IMR-90 (cell line): Measurements from ENCODE around the gene CRHBP. TPM values are rescaled to one million over a fixed set of nuclear protein-coding genes. Genes with fewer than 3 reads are reported as not detected.

Experiments
- ATAC-seq: fragments of 200-7000 bp; cut with Tn5 transposase; 2 replicates; pipeline ENCODE4 v1.9.1; 2020; ENCODE audit warnings: low read depth, mild to moderate bottlenecking, moderate library complexity
- BruUV-seq: library from RNA; stranded (reverse); fragments of 400-500 nt; replicated peaks from 2 replicates; lab custom pipeline; 2021; lab: Mats Ljungman, UMichigan
- CTCF ChIA-PET: fragments of 300-600 bp; formaldehyde crosslinking; extraction: SDS; loops from one replicate; lab custom pipeline; 2021; ENCODE audit warnings: antibody characterized with exemption; lab: Yijun Ruan, JAX
- POLR2A ChIA-PET: fragments of 300-600 bp; sonication (Branson Sonifier 250); formaldehyde crosslinking; loops from one replicate; lab custom pipeline; 2022; ENCODE audit warnings: antibody characterized with exemption; ENCODE audit not compliant: unreplicated experiment; lab: Charles Lee
- DNase-seq: peaks from one replicate; pipeline ENCODE4 v3.0.0; 2013
- H2AFZ ChIP-seq: replicated peaks from 2 replicates; pipeline ENCODE3; 2013; ENCODE audit warnings: low read length, mild to moderate bottlenecking; ENCODE audit not compliant: poor library complexity
- H2AK5ac ChIP-seq: 2 replicates; pipeline ENCODE4 v1.6.1; 2013; ENCODE audit warnings: low read depth, low read length, inconsistent platforms
- H2AK9ac ChIP-seq: replicated peaks from 2 replicates; pipeline ENCODE3; 2013; ENCODE audit warnings: mild to moderate bottlenecking, low read depth, low read length, moderate library complexity; ENCODE audit not compliant: poor library complexity
- H2BK120ac ChIP-seq: 2 replicates; pipeline ENCODE4 v1.6.1; 2013; ENCODE audit warnings: low read depth, low read length, inconsistent platforms
- H2BK15ac ChIP-seq: 3 replicates; pipeline ENCODE4 v1.6.1; 2013; ENCODE audit warnings: low read depth, low read length, inconsistent platforms
- H2BK20ac ChIP-seq: 2 replicates; pipeline ENCODE4 v1.6.1; 2013; ENCODE audit warnings: low read depth, mild to moderate bottlenecking, inconsistent platforms, low read length, moderate library complexity
- H2BK5ac ChIP-seq: 2 replicates; pipeline ENCODE4 v1.6.1; 2013; ENCODE audit warnings: mild to moderate bottlenecking, low read depth, low read length, inconsistent platforms; ENCODE audit not compliant: poor library complexity, severe bottlenecking
- H3K14ac ChIP-seq: replicated peaks from 2 replicates; pipeline ENCODE4 v1.6.1; 2013; ENCODE audit warnings: low read depth, low read length, inconsistent platforms
- H3K18ac ChIP-seq: 2 replicates; pipeline ENCODE4 v1.6.1; 2013; ENCODE audit warnings: low read depth, low read length, control low read depth
- H3K23ac ChIP-seq: 2 replicates; pipeline ENCODE4 v1.6.1; 2013; ENCODE audit warnings: low read depth, low read length, inconsistent platforms
- H3K27ac ChIP-seq: 2 replicates; pipeline ENCODE4 v1.5.1; 2013; ENCODE audit warnings: mild to moderate bottlenecking, control low read depth, low read length; ENCODE audit not compliant: insufficient read depth
- H3K27me3 ChIP-seq: 2 replicates; pipeline ENCODE4 v1.6.1; 2013; ENCODE audit warnings: low read length; ENCODE audit not compliant: control insufficient read depth, insufficient read depth
- H3K36me3 ChIP-seq: 2 replicates; pipeline ENCODE4 v1.6.1; 2013; ENCODE audit warnings: low read length, mixed read lengths; ENCODE audit not compliant: control insufficient read depth, insufficient read depth
- H3K4ac ChIP-seq: 2 replicates; pipeline ENCODE4 v1.6.1; 2013; ENCODE audit warnings: low read depth, low read length, inconsistent platforms
- H3K4me1 ChIP-seq: 2 replicates; pipeline ENCODE4 v1.6.1; 2013; ENCODE audit warnings: low read length, mixed read lengths; ENCODE audit not compliant: control insufficient read depth, insufficient read depth
- H3K4me2 ChIP-seq: 2 replicates; pipeline ENCODE4 v1.6.1; 2013; ENCODE audit warnings: low read depth, mild to moderate bottlenecking, control low read depth, low read length, moderate library complexity
- H3K4me3 ChIP-seq: 2 replicates; pipeline ENCODE4 v1.5.1; 2013; ENCODE audit warnings: low read depth, mild to moderate bottlenecking, control low read depth, low read length, moderate library complexity; ENCODE audit not compliant: insufficient read depth
- H3K56ac ChIP-seq: 2 replicates; pipeline ENCODE4 v1.6.1; 2013; ENCODE audit warnings: low read length, inconsistent platforms; ENCODE audit not compliant: insufficient read depth; ENCODE audit errors: extremely low read depth
- H3K79me1 ChIP-seq, 2 experiments: 2 replicates each; pipeline ENCODE4 v1.6.1; 2013; ENCODE audit warnings: low read length in 2 of 2, inconsistent platforms in 1 of 2, low read depth in 1 of 2
- H3K9ac ChIP-seq: 2 replicates; pipeline ENCODE4 v1.6.1; 2013; ENCODE audit warnings: low read depth, low read length, control low read depth
- H3K9me1 ChIP-seq: 2 replicates; pipeline ENCODE4 v1.6.1; 2013; ENCODE audit warnings: low read length, inconsistent platforms; ENCODE audit not compliant: insufficient read depth
- H3K9me3 ChIP-seq: 2 replicates; pipeline ENCODE4 v1.6.1; 2013; ENCODE audit warnings: low read length; ENCODE audit not compliant: control insufficient read depth, insufficient read depth
- H4K20me1 ChIP-seq: 2 replicates; pipeline ENCODE4 v1.6.1; 2013; ENCODE audit warnings: low read length, inconsistent platforms; ENCODE audit not compliant: insufficient read depth
- H4K5ac ChIP-seq: 2 replicates; pipeline ENCODE4 v1.6.1; 2013; ENCODE audit warnings: mild to moderate bottlenecking, low read depth, low read length, control low read depth
- H4K8ac ChIP-seq, 2 experiments: 2 replicates each; pipeline ENCODE4 v1.6.1; 2013; ENCODE audit warnings: low read depth in 2 of 2, low read length in 2 of 2, control low read depth in 1 of 2, inconsistent platforms in 1 of 2
- H4K91ac ChIP-seq: 2 replicates; pipeline ENCODE4 v1.6.1; 2013; ENCODE audit warnings: low read depth, low read length, inconsistent platforms; ENCODE audit not compliant: insufficient read depth
- CHD1 ChIP-seq: IDR thresholded peaks from 2 replicates; pipeline ENCODE4 v1.6.1; 2012; ENCODE audit warnings: low read depth, low read length, improper control_type of control experiment
- FOS ChIP-seq: fragments of 150-350 bp; IDR thresholded peaks from 2 replicates; pipeline ENCODE4 v1.6.1; 2016; ENCODE audit warnings: low read depth, low read length
- MAFK ChIP-seq: IDR thresholded peaks from 2 replicates; pipeline ENCODE4 v1.6.1; 2012; ENCODE audit warnings: low read depth, low read length, improper control_type of control experiment
- NFE2L2 ChIP-seq: fragments of 150-350 bp; IDR thresholded peaks from 2 replicates; pipeline ENCODE4 v1.6.1; 2016; ENCODE audit warnings: low read depth, mild to moderate bottlenecking, low read length
- POLR2A ChIP-seq: IDR thresholded peaks from 2 replicates; pipeline ENCODE4 v1.6.1; 2012; ENCODE audit warnings: mild to moderate bottlenecking, low read depth, low read length
- RAD21 ChIP-seq: IDR thresholded peaks from 2 replicates; pipeline ENCODE4 v1.6.1; 2012; ENCODE audit warnings: low read length, improper control_type of control experiment
- RCOR1 ChIP-seq: IDR thresholded peaks from 2 replicates; pipeline ENCODE4 v1.6.1; 2012; ENCODE audit warnings: mild to moderate bottlenecking, low read length, improper control_type of control experiment; ENCODE audit not compliant: insufficient replicate concordance
- SMC3 ChIP-seq: fragments of 150-350 bp; IDR thresholded peaks from 2 replicates; pipeline ENCODE4 v1.6.1; 2016; ENCODE audit warnings: low read depth, mild to moderate bottlenecking, antibody characterized with exemption, low read length, moderate library complexity
- WGBS, 2 experiments: methylation state at CpG; one replicate each; pipeline versions ENCODE4 v1.1.5 to v1.1.7; 2013; ENCODE audit warnings: missing lambda C conversion rate in 2 of 2; ENCODE audit not compliant: insufficient read length in 1 of 2; ENCODE audit errors: extremely low coverage in 2 of 2; 5-methylcytosine and 5-hydroxymethylcytosine counted together
- dilution Hi-C: fragments of 300-500 bp; cut with HindIII; formaldehyde crosslinking; loops from one replicate; pipeline ENCODE4 v1.14.3; 2018; ENCODE audit warnings: low sequenced_read_pairs; ENCODE audit not compliant: unreplicated experiment
- in situ Hi-C: fragments of 300-500 bp; cut with MboI; formaldehyde crosslinking; loops from 3 replicates; pipeline ENCODE4 v1.14.3; 2019; ENCODE audit warnings: low sequenced_read_pairs, inconsistent platforms, mixed read lengths
- intact Hi-C: fragments of 100-400 bp; cut with micrococcal nuclease; formaldehyde crosslinking; loops from 2 replicates; pipeline ENCODE4 v1.10.0; 2022
- polyA plus RNA-seq, 3 experiments: library from polyadenylated mRNA; depleted of rRNA; stranded (reverse); fragments of >200 nt; gene quantifications; 2 replicates each; pipeline ENCODE4 v1.2.3, GENCODE V29; 2012; ENCODE audit warnings: low replicate concordance in 1 of 3
- total RNA-seq: library from RNA; depleted of rRNA; stranded (reverse); fragments of >200 nt; gene quantifications from 2 replicates; pipeline ENCODE4 v1.2.3, GENCODE V29; 2012

CRHBP gene
- total and polyA plus RNA-seq, 2 of the 4 experiments (the other 2 are of a cell fraction): 0.09 TPM; not detected in 1

GRCh38 chr5:76956033-76956432 is 3.2 kb downstream of the CRHBP start:
- H4K5ac ChIP-seq: no peak overlapping the region
- no peak overlapping the region for H4K91ac ChIP-seq
- H3K4me1 ChIP-seq: no peaks in the 10 kb centered on the region; the same call in 1 of the 2 replicates
- ATAC-seq: no peak
- H3K14ac ChIP-seq: no peak overlapping the region
- ChIA-PET POLR2A (no interaction called here), CTCF (no interaction called here)
- H2AK5ac ChIP-seq: no peak overlapping the region
- in situ Hi-C loops (no loop called here), intact Hi-C loops (no loop called here), dilution Hi-C loops (no loop called here)
- no peak overlapping the region for H3K4me2 ChIP-seq
- no peak overlapping the region for H2BK15ac ChIP-seq
- BruUV-seq: no TSS peak
- H2AK9ac ChIP-seq: no peak overlapping the region
- H3K56ac ChIP-seq: no peak overlapping the region
- no peaks in the 10 kb centered on the region for H3K9me3 ChIP-seq
- H3K36me3 ChIP-seq: no peaks in the 10 kb centered on the region
- no peak for DNase-seq
- H3K9ac ChIP-seq: no peak overlapping the region
- H2BK5ac ChIP-seq: no peak overlapping the region
- H3K4me3 ChIP-seq: no peak overlapping the region
- H4K20me1 ChIP-seq: no peaks in the 10 kb centered on the region
- H3K27me3 ChIP-seq: peaks cover 39% of the 10 kb centered on the region
- H3K18ac ChIP-seq: no peak overlapping the region
- H3K79me1 ChIP-seq: no peaks in the 10 kb centered on the region
- no peak for TF ChIP-seq CHD1
- TF ChIP-seq NFE2L2: no peak
- no peak for TF ChIP-seq MAFK
- TF ChIP-seq FOS: no peak
- no peak for TF ChIP-seq POLR2A
- no peak for TF ChIP-seq RCOR1
- TF ChIP-seq RAD21: no peak
- no peak for TF ChIP-seq SMC3
- no peaks in the 10 kb centered on the region for H3K9me1 ChIP-seq
- no peak overlapping the region for H3K23ac ChIP-seq
- H2AFZ ChIP-seq: no peak overlapping the region
- 33% methylated on average over 1 of the region's 2 CpGs; no CpG with 5 or more reads in 1 of the 2 experiments for WGBS, 2 experiments
- no peak overlapping the region for H4K8ac ChIP-seq
- no peak overlapping the region for H2BK120ac ChIP-seq
- no peak overlapping the region for H3K27ac ChIP-seq
- H3K4ac ChIP-seq: no peak overlapping the region
- H2BK20ac ChIP-seq: no peak overlapping the region
